ENCODE measurements around the gene ABHD1.

Gene ABHD1

DNA sequence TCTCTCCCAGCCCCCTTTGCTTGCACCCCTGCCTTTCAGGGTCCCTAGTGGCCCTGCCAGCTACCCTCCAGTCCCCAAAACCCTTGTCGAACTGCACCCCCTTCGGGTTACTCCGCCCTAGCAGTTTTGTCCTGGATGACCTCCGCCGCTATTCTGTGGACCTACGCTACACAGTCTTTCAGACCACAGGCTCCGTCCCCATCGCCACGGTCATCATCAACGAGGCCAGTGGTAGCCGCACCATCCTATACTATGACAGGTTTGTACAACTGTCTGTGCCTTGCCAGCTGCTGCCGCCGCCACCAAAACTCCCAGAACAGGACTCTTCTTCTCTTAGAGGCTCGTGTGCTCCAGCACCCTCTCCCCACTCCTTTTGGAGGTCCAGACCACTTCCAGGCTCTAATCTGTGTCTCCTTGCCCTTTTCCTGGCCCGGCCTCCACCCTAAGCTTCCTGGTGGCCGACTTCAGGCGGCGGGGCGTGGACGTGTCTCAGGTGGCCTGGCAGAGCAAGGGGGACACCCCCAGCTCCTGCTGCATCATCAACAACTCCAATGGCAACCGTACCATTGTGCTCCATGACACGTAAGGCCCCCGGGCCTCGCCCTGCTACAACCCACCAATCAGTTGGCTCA, 29.1 kb upstream of the ABHD1 start:
- TF ChIP-seq, protein P1, sequence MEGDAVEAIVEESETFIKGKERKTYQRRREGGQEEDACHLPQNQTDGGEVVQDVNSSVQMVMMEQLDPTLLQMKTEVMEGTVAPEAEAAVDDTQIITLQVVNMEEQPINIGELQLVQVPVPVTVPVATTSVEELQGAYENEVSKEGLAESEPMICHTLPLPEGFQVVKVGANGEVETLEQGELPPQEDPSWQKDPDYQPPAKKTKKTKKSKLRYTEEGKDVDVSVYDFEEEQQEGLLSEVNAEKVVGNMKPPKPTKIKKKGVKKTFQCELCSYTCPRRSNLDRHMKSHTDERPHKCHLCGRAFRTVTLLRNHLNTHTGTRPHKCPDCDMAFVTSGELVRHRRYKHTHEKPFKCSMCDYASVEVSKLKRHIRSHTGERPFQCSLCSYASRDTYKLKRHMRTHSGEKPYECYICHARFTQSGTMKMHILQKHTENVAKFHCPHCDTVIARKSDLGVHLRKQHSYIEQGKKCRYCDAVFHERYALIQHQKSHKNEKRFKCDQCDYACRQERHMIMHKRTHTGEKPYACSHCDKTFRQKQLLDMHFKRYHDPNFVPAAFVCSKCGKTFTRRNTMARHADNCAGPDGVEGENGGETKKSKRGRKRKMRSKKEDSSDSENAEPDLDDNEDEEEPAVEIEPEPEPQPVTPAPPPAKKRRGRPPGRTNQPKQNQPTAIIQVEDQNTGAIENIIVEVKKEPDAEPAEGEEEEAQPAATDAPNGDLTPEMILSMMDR (IDR thresholded peaks at IDR 0.05; ENCODE audit: insufficient read depth, low read depth, low read length, missing control alignments): no peak
- no peak for DNase-seq (ENCODE audit: low read depth)
- H3K4me3 ChIP-seq (ENCODE audit: low read depth, low read length): no peak overlapping the region

- no peak for DNase-seq (ENCODE audit: low read depth)
- TF ChIP-seq, protein P1 (IDR thresholded peaks at IDR 0.05; ENCODE audit: insufficient read depth, low read depth, low read length, missing control alignments): no peak
- no peak overlapping the region for H3K4me3 ChIP-seq (ENCODE audit: low read depth, low read length)
Measured at GRCh38 chr2:27095427-27095744, 28.2 kb upstream of the ABHD1 start.

GRCh38 chr2:27095745-27096651, 27.6 kb upstream of the ABHD1 start:
- TF ChIP-seq, protein P1 (IDR thresholded peaks at IDR 0.05; ENCODE audit: insufficient read depth, low read depth, low read length, missing control alignments): no peak
- DNase-seq (ENCODE audit: low read depth): peak; percentile 65
- H3K4me3 ChIP-seq (ENCODE audit: low read depth, low read length): no peak overlapping the region

DNA sequence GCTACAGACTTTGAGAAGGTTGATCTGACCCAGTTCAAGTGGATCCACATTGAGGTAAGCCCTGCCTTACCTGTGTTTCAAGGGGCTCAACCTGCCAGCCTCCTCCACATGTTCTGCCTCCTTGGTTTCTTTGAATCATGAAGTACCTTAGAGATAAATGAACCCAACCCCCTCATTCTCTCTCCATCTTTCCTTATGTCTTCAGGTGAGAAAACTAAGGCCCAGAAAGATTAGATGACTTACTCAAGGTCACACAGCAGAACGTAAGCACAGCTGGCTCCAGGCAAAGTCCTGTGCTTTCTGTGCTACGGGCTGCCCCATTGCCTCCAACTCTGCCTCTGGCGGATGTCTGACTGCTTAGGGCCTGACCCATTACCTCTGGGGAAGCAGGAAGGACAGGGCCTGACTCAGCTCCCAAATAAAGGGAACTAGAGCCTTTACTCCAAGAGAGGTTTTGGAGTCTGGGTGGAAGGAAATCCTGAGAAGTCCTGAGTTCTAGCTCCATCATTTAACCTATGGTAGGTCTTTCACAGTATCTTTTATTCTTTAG, 26.8 kb upstream of the ABHD1 start:
- TF ChIP-seq, protein P1 (IDR thresholded peaks at IDR 0.05; ENCODE audit: insufficient read depth, low read depth, low read length, missing control alignments): no peak
- DNase-seq (ENCODE audit: low read depth): no peak
- no peak overlapping the region for H3K4me3 ChIP-seq (ENCODE audit: low read depth, low read length)

DNA sequence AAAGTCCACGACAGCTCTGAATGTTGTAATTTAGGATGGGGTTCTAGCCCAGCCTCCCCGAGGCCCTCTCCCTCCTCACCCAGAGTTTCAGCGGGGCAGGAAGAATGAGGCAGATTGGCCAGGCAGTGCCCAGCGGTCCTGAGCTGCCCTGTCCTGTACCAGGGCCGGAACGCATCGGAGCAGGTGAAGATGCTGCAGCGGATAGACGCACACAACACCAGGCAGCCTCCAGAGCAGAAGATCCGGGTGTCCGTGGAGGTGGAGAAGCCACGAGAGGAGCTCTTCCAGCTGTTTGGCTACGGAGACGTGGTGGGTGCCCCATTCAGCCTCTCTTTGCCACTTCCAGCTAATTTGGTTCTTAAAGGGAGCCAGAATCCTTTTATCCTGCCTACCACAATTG, 26.3 kb upstream of the ABHD1 start:
- DNase-seq (ENCODE audit: low read depth): no peak
- TF ChIP-seq, protein P1 (IDR thresholded peaks at IDR 0.05; ENCODE audit: insufficient read depth, low read depth, low read length, missing control alignments): no peak
- H3K4me3 ChIP-seq (ENCODE audit: low read depth, low read length): no peak overlapping the region

DNA sequence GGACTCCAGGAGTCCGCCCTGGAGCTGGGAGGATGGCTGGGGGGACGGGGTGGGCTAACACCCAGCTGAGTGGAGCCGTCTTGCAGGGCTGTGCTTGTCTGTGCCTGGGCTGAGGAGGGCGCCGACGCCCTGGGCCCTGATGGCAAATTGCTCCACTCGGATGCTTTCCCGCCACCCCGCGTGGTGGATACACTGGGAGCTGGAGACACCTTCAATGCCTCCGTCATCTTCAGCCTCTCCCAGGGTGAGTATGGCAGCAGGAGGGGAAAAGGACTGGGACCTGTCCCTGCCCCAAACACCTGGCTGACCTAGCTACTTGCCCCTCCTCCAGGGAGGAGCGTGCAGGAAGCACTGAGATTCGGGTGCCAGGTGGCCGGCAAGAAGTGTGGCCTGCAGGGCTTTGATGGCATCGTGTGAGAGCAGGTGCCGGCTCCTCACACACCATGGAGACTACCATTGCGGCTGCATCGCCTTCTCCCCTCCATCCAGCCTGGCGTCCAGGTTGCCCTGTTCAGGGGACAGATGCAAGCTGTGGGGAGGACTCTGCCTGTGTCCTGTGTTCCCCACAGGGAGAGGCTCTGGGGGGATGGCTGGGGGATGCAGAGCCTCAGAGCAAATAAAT, 24.2 kb upstream of the ABHD1 start:
- no peak for DNase-seq (ENCODE audit: low read depth)

More for the DNA sequence above, 24.2 kb upstream of the ABHD1 start:
- no peak overlapping the region for H3K4me3 ChIP-seq (ENCODE audit: low read depth, low read length)
- TF ChIP-seq, protein P1 (IDR thresholded peaks at IDR 0.05; ENCODE audit: insufficient read depth, low read depth, low read length, missing control alignments): no peak

All from GM12865 (cell line).